ENCODE data around the gene BCAS3.
A peak's percentile ranks its signal among the peaks of the same experiment; 100 is the strongest.

The BCAS3 gene

GRCh38 chr17:60675997-60676396 is 1.7 kb upstream of the BCAS3 start:
- DNase-seq (ENCODE audit: low spot score): no peak
- no peak for TF ChIP-seq CTCF (IDR thresholded peaks at IDR 0.05; ENCODE audit: extremely low read depth, missing control alignments)

- DNase-seq (ENCODE audit: low spot score): no peak
- TF ChIP-seq CTCF (IDR thresholded peaks at IDR 0.05; ENCODE audit: extremely low read depth, missing control alignments): no peak
These were observed 818 bp upstream of the BCAS3 start for GRCh38 chr17:60676758-60677307.

GRCh38 chr17:60678118-60678444 is 430 bp downstream of the BCAS3 start:
- no peak for TF ChIP-seq CTCF (IDR thresholded peaks at IDR 0.05; ENCODE audit: extremely low read depth, missing control alignments)
- peak; percentile 6 for DNase-seq (ENCODE audit: low spot score)

GRCh38 chr17:60679287-60679686 is 1.6 kb downstream of the BCAS3 start:
- TF ChIP-seq CTCF (IDR thresholded peaks at IDR 0.05; ENCODE audit: extremely low read depth, missing control alignments): no peak
- no peak for DNase-seq (ENCODE audit: low spot score)

GRCh38 chr17:60680754-60681153 is 3.1 kb downstream of the BCAS3 start:
- TF ChIP-seq CTCF (IDR thresholded peaks at IDR 0.05; ENCODE audit: extremely low read depth, missing control alignments): no peak
- no peak for DNase-seq (ENCODE audit: low spot score)

GRCh38 chr17:60685437-60685836 is 7.8 kb downstream of the BCAS3 start:
- no peak for TF ChIP-seq CTCF (IDR thresholded peaks at IDR 0.05; ENCODE audit: extremely low read depth, missing control alignments)
- no peak for DNase-seq (ENCODE audit: low spot score)

- DNase-seq (ENCODE audit: low spot score): no peak
- TF ChIP-seq CTCF (IDR thresholded peaks at IDR 0.05; ENCODE audit: extremely low read depth, missing control alignments): no peak
These were observed 18.3 kb downstream of the BCAS3 start for GRCh38 chr17:60695960-60696359.

All from GM20000 (cell line).